Camera-type eye (tissue), 1 donor: ENCODE measurements around the gene S100A7. TPM values are rescaled to one million over a fixed set of nuclear protein-coding genes. Genes with fewer than 3 reads are reported as not detected.

Experiments used
- total RNA-seq: library from RNA; depleted of rRNA; stranded (reverse); fragments of >200 nt; gene quantifications from one replicate; pipeline ENCODE4 v1.2.3, GENCODE V29; 2014

S100A7 gene
- total RNA-seq: not detected

DNA sequence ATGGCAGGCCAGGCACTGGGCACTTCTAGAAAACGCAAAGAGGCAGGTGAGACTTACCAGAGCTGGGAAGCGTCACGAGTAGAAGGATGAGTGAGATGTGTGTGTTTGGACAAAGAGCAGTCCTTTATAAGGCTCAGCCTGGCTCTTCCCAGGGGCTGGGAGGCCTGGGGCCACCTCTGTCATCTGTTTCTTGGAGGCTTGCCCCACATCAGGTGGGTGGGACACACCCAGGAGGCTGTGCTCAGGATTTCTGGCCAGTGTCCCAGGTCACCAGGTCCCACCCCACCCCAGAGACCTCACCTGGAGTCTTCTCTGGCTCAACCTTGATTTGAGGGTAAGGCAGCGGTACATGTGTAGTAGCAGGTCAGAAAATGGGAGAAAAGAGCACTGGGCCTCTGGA, at the start of gene S100A7:
S100A7 (minus strand) TSS at position 101 of the 400 bp plus-strand sequence. CDS start 1,638 bp downstream, outside the sequence.

DNA sequence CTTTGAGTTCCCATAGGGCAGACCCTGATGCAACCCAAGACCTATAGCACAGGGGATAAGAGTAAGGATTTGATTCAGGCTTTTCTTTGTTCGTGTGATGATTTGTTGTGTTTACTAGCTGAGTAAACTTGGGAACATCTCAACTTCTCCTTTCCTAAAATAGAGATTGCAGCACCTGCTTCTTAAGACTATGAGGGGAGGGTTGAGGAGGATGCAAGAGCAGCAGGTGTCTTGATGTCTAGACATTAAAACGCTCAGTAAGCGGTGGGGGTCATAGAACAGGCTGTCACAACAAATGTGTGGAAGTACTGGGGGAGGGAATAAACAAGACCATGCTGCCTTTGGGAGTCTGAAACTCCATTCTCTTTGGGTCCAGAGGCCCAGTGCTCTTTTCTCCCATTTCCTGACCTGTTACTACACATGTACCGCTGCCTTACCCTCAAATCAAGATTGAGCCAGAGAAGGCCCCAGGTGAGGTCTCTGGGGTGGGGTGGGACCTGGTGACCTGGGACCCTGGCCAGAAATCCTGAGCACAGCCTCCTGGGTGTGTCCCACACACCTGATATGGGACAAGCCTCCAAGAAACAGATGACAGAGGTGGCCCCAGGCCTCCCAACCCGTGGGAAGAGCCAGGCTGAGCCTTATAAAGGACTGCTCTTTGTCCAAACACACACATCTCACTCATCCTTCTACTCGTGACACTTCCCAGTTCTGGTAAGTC, 44.4 kb downstream of the S100A7 start, which contains the start of gene S100A7A:
S100A7A (plus strand) TSS at position 671 of the 721 bp plus-strand sequence. CDS start 1,563 bp downstream, outside the sequence.

Other genes with a start within 250 kb of the S100A7 start
- gene PRR9, start 243.1 kb downstream of the S100A7 start, total RNA-seq: not detected
- gene LORICRIN, start 201.0 kb downstream of the S100A7 start, total RNA-seq: 0.44 TPM
- gene PGLYRP3, start 147.7 kb downstream of the S100A7 start, total RNA-seq: not detected
- 0.27 TPM for gene PGLYRP4, start 111.8 kb downstream of the S100A7 start, total RNA-seq
- gene S100A9, start 102.8 kb downstream of the S100A7 start, total RNA-seq: 197 TPM
- 3.5 TPM for gene S100A12, start 85.0 kb downstream of the S100A7 start, total RNA-seq
- gene S100A8, start 69.6 kb downstream of the S100A7 start, total RNA-seq: 23.5 TPM
- not detected for gene S100A7A, start 44.1 kb downstream of the S100A7 start, total RNA-seq
- 36.1 TPM for gene S100A6, start 75.3 kb upstream of the S100A7 start, total RNA-seq
- not detected for gene S100A5, start 80.3 kb upstream of the S100A7 start, total RNA-seq
- gene S100A4, start 85.2 kb upstream of the S100A7 start, total RNA-seq: 77.8 TPM
- gene S100A3, start 88.6 kb upstream of the S100A7 start, total RNA-seq: 1.0 TPM
- gene S100A2, start 105.2 kb upstream of the S100A7 start, total RNA-seq: 2.3 TPM
- 39.4 TPM for gene S100A16, start 152.5 kb upstream of the S100A7 start, total RNA-seq
- gene S100A14, start 155.7 kb upstream of the S100A7 start, total RNA-seq: 4.4 TPM
- gene S100A13, start 166.9 kb upstream of the S100A7 start, total RNA-seq: 13.2 TPM
- gene S100A1, start 167.8 kb upstream of the S100A7 start, total RNA-seq: 3.5 TPM
- 109 TPM for gene CHTOP, start 173.4 kb upstream of the S100A7 start, total RNA-seq
- gene SNAPIN, start 198.1 kb upstream of the S100A7 start, total RNA-seq: 43.6 TPM
- 175 TPM for gene ILF2, start 210.3 kb upstream of the S100A7 start, total RNA-seq
- 6.8 TPM for gene NPR1, start 218.0 kb upstream of the S100A7 start, total RNA-seq